ENCODE data around the gene GIMD1.

GRCh38 chr4:106329041-106329618, 39.4 kb downstream of the GIMD1 start:
- TF ChIP-seq YY1 (IDR thresholded peaks at IDR 0.05; ENCODE audit: insufficient read depth, insufficient read length): no peak
- TF ChIP-seq ZNF274 (IDR thresholded peaks at IDR 0.05; ENCODE audit: low read depth, low read length): no peak

Data from NT2/D1 (cell line).